Measurements from ENCODE around the gene METTL25B.

The METTL25B gene

DNA sequence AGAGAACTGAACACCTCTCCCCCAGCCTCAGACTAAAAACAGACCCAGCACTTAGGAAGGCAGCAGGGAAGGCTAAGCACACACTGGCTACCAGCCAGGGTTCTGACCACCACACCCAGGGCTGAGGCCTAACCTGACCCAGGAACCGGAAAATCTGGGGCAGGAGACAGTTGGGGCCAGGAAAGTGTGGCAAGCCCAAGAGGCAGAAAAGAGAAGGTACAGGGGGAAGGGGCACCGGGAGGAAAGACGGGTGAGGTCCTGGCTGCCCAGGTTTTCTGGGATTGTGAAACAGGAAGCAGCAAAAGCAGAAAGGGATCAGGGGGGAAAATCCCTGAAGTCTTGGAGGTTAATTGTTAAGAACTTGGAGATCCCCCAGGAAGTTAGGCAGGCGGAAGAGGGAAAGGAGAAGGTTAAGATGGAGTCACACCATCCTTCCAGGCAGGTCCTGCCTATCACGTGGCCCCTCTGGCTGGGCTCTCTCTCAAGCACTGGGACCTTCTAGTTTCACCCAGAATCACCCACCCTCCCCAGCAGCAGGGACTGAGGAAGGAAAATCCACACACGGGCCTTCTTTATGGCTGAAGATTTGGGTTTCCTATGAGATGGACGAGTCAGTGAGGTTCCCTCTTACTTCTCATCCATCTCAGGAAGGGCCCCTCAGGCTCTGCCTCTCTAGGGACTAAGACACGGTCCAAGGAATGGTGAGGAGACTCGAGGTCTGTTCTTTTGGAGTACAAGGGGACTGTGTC is 20.6 kb downstream of the METTL25B start:
- no peaks in the 10 kb centered on the region for H3K9me3 ChIP-seq (ENCODE audit: control insufficient read depth, insufficient read depth, low read length)
- peaks cover 56% of the 10 kb centered on the region for H3K4me1 ChIP-seq (ENCODE audit: control insufficient read depth, low read length)
- H3K9me2 ChIP-seq (replicated peaks; ENCODE audit: control insufficient read depth, low read length) = no peaks in the 10 kb centered on the region
- peaks cover 89% of the 10 kb centered on the region for H3K79me2 ChIP-seq (ENCODE audit: control insufficient read depth, low read length)
- H4K20me1 ChIP-seq (ENCODE audit: control insufficient read depth, insufficient read depth, low read depth, low read length) = peaks cover 20% of the 10 kb centered on the region; the same call in 1 of the 2 replicates
- H3K4me3 ChIP-seq (ENCODE audit: low read length) = peak overlapping the region; percentile 97
- H3F3A ChIP-seq (ENCODE audit: control insufficient read depth, insufficient read depth) = peaks cover 12% of the 10 kb centered on the region
- peak overlapping the region; percentile 79 for H3K27ac ChIP-seq (ENCODE audit: low read depth, low read length)
- peaks cover 66% of the 10 kb centered on the region for H3K36me3 ChIP-seq (ENCODE audit: control insufficient read depth, low read length)
- H3K4me2 ChIP-seq (ENCODE audit: low read length) = peak overlapping the region; percentile 88
- no peak for TF ChIP-seq EZH2phosphoT487 (IDR thresholded peaks at IDR 0.05; ENCODE audit: borderline replicate concordance, low read length)
- TF ChIP-seq, protein P1, sequence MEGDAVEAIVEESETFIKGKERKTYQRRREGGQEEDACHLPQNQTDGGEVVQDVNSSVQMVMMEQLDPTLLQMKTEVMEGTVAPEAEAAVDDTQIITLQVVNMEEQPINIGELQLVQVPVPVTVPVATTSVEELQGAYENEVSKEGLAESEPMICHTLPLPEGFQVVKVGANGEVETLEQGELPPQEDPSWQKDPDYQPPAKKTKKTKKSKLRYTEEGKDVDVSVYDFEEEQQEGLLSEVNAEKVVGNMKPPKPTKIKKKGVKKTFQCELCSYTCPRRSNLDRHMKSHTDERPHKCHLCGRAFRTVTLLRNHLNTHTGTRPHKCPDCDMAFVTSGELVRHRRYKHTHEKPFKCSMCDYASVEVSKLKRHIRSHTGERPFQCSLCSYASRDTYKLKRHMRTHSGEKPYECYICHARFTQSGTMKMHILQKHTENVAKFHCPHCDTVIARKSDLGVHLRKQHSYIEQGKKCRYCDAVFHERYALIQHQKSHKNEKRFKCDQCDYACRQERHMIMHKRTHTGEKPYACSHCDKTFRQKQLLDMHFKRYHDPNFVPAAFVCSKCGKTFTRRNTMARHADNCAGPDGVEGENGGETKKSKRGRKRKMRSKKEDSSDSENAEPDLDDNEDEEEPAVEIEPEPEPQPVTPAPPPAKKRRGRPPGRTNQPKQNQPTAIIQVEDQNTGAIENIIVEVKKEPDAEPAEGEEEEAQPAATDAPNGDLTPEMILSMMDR (IDR thresholded peaks at IDR 0.05; ENCODE audit: low read depth, low read length, poor library complexity, severe bottlenecking) = no peak
- H3K27me3 ChIP-seq (ENCODE audit: control insufficient read depth, low read length) = no peaks in the 10 kb centered on the region

DNA sequence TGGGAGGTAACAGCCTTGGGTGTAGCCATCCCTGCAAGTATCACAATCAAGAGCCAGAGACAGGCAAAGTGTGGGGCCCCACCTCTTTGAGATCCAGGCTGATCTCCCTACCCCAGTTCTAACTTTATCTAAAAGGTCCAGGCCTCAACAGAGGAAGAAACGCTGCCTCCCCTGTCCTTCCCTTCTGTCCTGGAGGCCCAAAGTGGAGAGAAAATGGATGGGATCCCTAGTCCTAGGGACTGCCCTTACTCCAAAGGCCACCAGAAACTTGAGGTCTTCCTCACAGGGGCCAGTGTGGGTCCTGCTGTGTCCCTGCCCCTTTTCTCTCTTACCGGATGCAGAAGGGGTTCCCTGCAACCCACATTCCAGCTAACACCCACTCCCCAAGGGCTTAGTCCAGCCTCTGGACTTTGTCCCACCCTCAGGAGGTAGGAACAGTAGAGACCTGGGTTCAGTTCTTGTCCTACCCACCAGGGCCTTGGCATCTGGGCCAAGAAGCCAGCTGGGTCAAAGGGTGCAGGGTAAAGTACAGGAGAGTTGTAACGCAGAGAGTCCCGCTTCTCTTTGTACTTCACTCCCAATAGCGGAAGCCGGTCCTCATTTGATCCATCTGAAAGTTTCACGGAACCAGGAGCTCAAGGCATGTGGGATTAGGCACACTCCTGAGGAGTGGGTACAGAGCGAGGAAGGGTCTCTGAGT is 21.3 kb downstream of the METTL25B start:
- TF ChIP-seq EZH2phosphoT487 (IDR thresholded peaks at IDR 0.05; ENCODE audit: borderline replicate concordance, low read length) = no peak
- TF ChIP-seq, protein P1 (IDR thresholded peaks at IDR 0.05; ENCODE audit: low read depth, low read length, poor library complexity, severe bottlenecking) = no peak
- H3K9me3 ChIP-seq (ENCODE audit: control insufficient read depth, insufficient read depth, low read length) = no peaks in the 10 kb centered on the region
- H4K20me1 ChIP-seq (ENCODE audit: control insufficient read depth, insufficient read depth, low read depth, low read length) = peaks cover 20% of the 10 kb centered on the region; the same call in 1 of the 2 replicates
- peaks cover 56% of the 10 kb centered on the region for H3K4me1 ChIP-seq (ENCODE audit: control insufficient read depth, low read length)
- no peaks in the 10 kb centered on the region for H3K27me3 ChIP-seq (ENCODE audit: control insufficient read depth, low read length)
- peak overlapping the region; percentile 88 for H3K4me2 ChIP-seq (ENCODE audit: low read length)
- peaks cover 91% of the 10 kb centered on the region for H3K79me2 ChIP-seq (ENCODE audit: control insufficient read depth, low read length)
- H3K4me3 ChIP-seq (ENCODE audit: low read length) = peak overlapping the region; percentile 97
- H3K36me3 ChIP-seq (ENCODE audit: control insufficient read depth, low read length) = peaks cover 63% of the 10 kb centered on the region
- no peaks in the 10 kb centered on the region for H3K9me2 ChIP-seq (replicated peaks; ENCODE audit: control insufficient read depth, low read length)
- H3K27ac ChIP-seq (ENCODE audit: low read depth, low read length) = peak overlapping the region; percentile 79
- peaks cover 12% of the 10 kb centered on the region for H3F3A ChIP-seq (ENCODE audit: control insufficient read depth, insufficient read depth)

DNA sequence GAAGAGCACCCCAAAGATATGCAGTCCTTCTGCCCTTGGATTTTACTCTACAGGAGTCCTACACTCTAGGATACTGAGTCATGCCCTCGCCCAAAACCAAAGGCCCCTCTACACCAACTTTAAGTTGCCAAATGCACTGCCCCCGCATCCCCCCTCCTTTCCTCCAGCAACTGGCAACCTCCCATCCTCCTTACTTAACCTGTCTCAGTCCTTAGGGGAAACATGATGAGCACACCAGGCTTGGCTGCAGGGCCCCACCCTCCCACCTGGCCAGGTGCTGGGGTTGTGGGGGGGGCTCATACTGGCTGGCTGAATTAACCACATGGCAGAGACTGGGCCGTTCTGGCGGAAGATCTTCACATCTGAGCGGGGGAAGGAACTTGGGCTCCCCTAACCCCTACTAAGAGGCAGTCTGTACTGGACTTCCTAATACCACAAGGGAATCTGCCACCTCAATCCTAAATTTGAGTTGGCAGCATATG is 22.0 kb downstream of the METTL25B start:
- TF ChIP-seq, protein P1 (IDR thresholded peaks at IDR 0.05; ENCODE audit: low read depth, low read length, poor library complexity, severe bottlenecking) = no peak
- TF ChIP-seq EZH2phosphoT487 (IDR thresholded peaks at IDR 0.05; ENCODE audit: borderline replicate concordance, low read length) = no peak
- peak overlapping the region; percentile 79 for H3K27ac ChIP-seq (ENCODE audit: low read depth, low read length)
- peaks cover 9% of the 10 kb centered on the region for H3F3A ChIP-seq (ENCODE audit: control insufficient read depth, insufficient read depth)
- peaks cover 85% of the 10 kb centered on the region for H3K79me2 ChIP-seq (ENCODE audit: control insufficient read depth, low read length)
- H3K4me1 ChIP-seq (ENCODE audit: control insufficient read depth, low read length) = peaks cover 61% of the 10 kb centered on the region
- no peaks in the 10 kb centered on the region for H3K27me3 ChIP-seq (ENCODE audit: control insufficient read depth, low read length)
- H4K20me1 ChIP-seq (ENCODE audit: control insufficient read depth, insufficient read depth, low read depth, low read length) = peaks cover 20% of the 10 kb centered on the region; the same call in 1 of the 2 replicates
- H3K4me3 ChIP-seq (ENCODE audit: low read length) = peak overlapping the region; percentile 97
- peak overlapping the region; percentile 88 for H3K4me2 ChIP-seq (ENCODE audit: low read length)
- H3K36me3 ChIP-seq (ENCODE audit: control insufficient read depth, low read length) = peaks cover 57% of the 10 kb centered on the region
- no peaks in the 10 kb centered on the region for H3K9me2 ChIP-seq (replicated peaks; ENCODE audit: control insufficient read depth, low read length)
- H3K9me3 ChIP-seq (ENCODE audit: control insufficient read depth, insufficient read depth, low read length) = no peaks in the 10 kb centered on the region
